LNCAP (cell line): ENCODE measurements around the gene PKMYT1.

ENCODE experiments used
- CTCF ChIP-seq: fragments of 450-650 bp; IDR thresholded peaks from 2 replicates; pipeline ENCODE4 v1.5.1; 2017; ENCODE audit warnings: mild to moderate bottlenecking

Gene PKMYT1

GRCh38 chr16:3015865-3016521 lies 35.7 kb upstream of the PKMYT1 start:
- no peak for TF ChIP-seq CTCF

GRCh38 chr16:3014971-3015370 lies 34.7 kb upstream of the PKMYT1 start:
- TF ChIP-seq CTCF = no peak

- TF ChIP-seq CTCF = no peak
Measured at GRCh38 chr16:3013998-3014690, 33.9 kb upstream of the PKMYT1 start.

- TF ChIP-seq CTCF = no peak
Measured at GRCh38 chr16:3013491-3013951, 33.3 kb upstream of the PKMYT1 start.

DNA sequence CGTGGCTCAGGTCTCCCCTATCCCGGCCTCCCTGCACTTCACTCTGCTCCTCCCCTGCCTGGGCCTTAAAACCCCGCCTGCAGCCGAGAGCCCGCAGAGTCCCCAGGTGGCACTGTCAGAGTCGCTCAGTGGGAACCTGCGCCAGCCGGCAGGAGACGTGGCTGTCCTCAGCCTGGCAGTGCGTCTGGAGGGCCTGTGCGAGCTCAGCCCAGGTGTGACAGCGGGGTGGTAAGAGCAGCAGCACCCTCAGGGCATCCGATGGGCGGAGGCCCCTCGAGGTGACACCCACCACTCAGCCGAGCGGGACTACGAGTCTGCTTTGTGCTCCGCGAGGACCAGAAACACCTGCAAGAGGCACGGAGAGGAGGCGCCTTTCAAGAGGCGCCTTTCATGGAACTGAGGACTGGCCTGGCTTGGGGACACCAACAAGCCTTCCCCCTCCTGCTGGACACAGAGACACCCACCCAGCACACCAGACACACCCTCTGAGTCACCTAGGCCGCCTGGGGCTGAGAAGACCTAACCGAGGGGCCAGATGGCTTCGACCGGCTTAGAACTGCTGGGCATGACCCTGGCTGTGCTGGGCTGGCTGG lies 32.7 kb upstream of the PKMYT1 start, which contains the start of gene CLDN9:
TSS of gene CLDN9 (plus strand) at position 96 of the 593 bp plus-strand sequence. CDS start at position 536, 440 bp downstream.
- no peak for TF ChIP-seq CTCF

GRCh38 chr16:3012246-3012645 lies 32.0 kb upstream of the PKMYT1 start:
- no peak for TF ChIP-seq CTCF

GRCh38 chr16:3010510-3010909 lies 30.3 kb upstream of the PKMYT1 start:
- no peak for TF ChIP-seq CTCF
